ENCODE data around the gene BTF3L4.
"Not testable (repeated sequence)": the region's sequence is repeated elsewhere in the genome, so short reads cannot be mapped to it uniquely, and the experiment has no call there.

The BTF3L4 gene

GRCh38 chr1:52063192-52063591, 7.1 kb downstream of the BTF3L4 start:
- Histone ChIP-seq H3K9me3 (ENCODE audit: control insufficient read depth, insufficient read depth, low read length) (no peaks in the 10 kb centered on the region), H3K4me1 (ENCODE audit: insufficient read depth, low read length) (0 out of 2 replicates have a peak, but pooled peaks cover 1% of the 10 kb centered on the region), H3K9ac (ENCODE audit: low read depth, low read length) (no peak overlapping the region), H3K36me3 (ENCODE audit: insufficient read depth, low read length) (peaks cover 19% of the 10 kb centered on the region)

GRCh38 chr1:52070704-52071103, 14.6 kb downstream of the BTF3L4 start:
- Histone ChIP-seq H3K36me3 (ENCODE audit: insufficient read depth, low read length) (peaks cover 10% of the 10 kb centered on the region), H3K9ac (ENCODE audit: low read depth, low read length) (no peak overlapping the region), H3K9me3 (ENCODE audit: control insufficient read depth, insufficient read depth, low read length) (no peaks in the 10 kb centered on the region), H3K4me1 (ENCODE audit: insufficient read depth, low read length) (no peaks in the 10 kb centered on the region)

GRCh38 chr1:52072291-52072690, 16.2 kb downstream of the BTF3L4 start:
- H3K36me3 ChIP-seq (ENCODE audit: insufficient read depth, low read length), result peaks cover 10% of the 10 kb centered on the region
- no peaks in the 10 kb centered on the region for H3K9me3 ChIP-seq (ENCODE audit: control insufficient read depth, insufficient read depth, low read length)
- H3K9ac ChIP-seq (ENCODE audit: low read depth, low read length), result no peak overlapping the region
- H3K4me1 ChIP-seq (ENCODE audit: insufficient read depth, low read length), result no peaks in the 10 kb centered on the region

GRCh38 chr1:52077277-52077676, 21.2 kb downstream of the BTF3L4 start:
- H3K36me3 ChIP-seq (ENCODE audit: insufficient read depth, low read length); H3K4me1 ChIP-seq (ENCODE audit: insufficient read depth, low read length); H3K9me3 ChIP-seq (ENCODE audit: control insufficient read depth, insufficient read depth, low read length); H3K9ac ChIP-seq (ENCODE audit: low read depth, low read length): not testable (repeated sequence)

GRCh38 chr1:52080014-52080415, 23.9 kb downstream of the BTF3L4 start:
- Histone ChIP-seq H3K9me3 (ENCODE audit: control insufficient read depth, insufficient read depth, low read length) (no peaks in the 10 kb centered on the region), H3K36me3 (ENCODE audit: insufficient read depth, low read length) (no peaks in the 10 kb centered on the region; the same call in 1 of the 2 replicates), H3K9ac (ENCODE audit: low read depth, low read length) (no peak overlapping the region), H3K4me1 (ENCODE audit: insufficient read depth, low read length) (no peaks in the 10 kb centered on the region)

- H3K9me3 ChIP-seq (ENCODE audit: control insufficient read depth, insufficient read depth, low read length); H3K4me1 ChIP-seq (ENCODE audit: insufficient read depth, low read length); H3K9ac ChIP-seq (ENCODE audit: low read depth, low read length): not testable (repeated sequence)
- H3K36me3 ChIP-seq (ENCODE audit: insufficient read depth, low read length), result peaks cover 14% of the 10 kb centered on the region
Measured at GRCh38 chr1:52087892-52088291, 31.8 kb downstream of the BTF3L4 start.

- H3K9ac ChIP-seq (ENCODE audit: low read depth, low read length); H3K36me3 ChIP-seq (ENCODE audit: insufficient read depth, low read length); H3K9me3 ChIP-seq (ENCODE audit: control insufficient read depth, insufficient read depth, low read length); H3K4me1 ChIP-seq (ENCODE audit: insufficient read depth, low read length): not testable (repeated sequence)
Measured at GRCh38 chr1:52094300-52094699, 38.2 kb downstream of the BTF3L4 start.

- Histone ChIP-seq H3K4me1 (ENCODE audit: insufficient read depth, low read length) (no peaks in the 10 kb centered on the region), H3K9me3 (ENCODE audit: control insufficient read depth, insufficient read depth, low read length) (no peaks in the 10 kb centered on the region), H3K9ac (ENCODE audit: low read depth, low read length) (no peak overlapping the region), H3K36me3 (ENCODE audit: insufficient read depth, low read length) (no peaks in the 10 kb centered on the region)
Measured at GRCh38 chr1:52096216-52096615, 40.1 kb downstream of the BTF3L4 start.

GRCh38 chr1:52098139-52098871, 42.2 kb downstream of the BTF3L4 start:
- H3K9ac ChIP-seq (ENCODE audit: low read depth, low read length), result no peak overlapping the region
- peaks cover 4% of the 10 kb centered on the region; the same call in 1 of the 2 replicates for H3K4me1 ChIP-seq (ENCODE audit: insufficient read depth, low read length)
- H3K36me3 ChIP-seq (ENCODE audit: insufficient read depth, low read length), result no peaks in the 10 kb centered on the region
- no peaks in the 10 kb centered on the region for H3K9me3 ChIP-seq (ENCODE audit: control insufficient read depth, insufficient read depth, low read length)

- Histone ChIP-seq H3K9ac (ENCODE audit: low read depth, low read length) (no peak overlapping the region), H3K4me1 (ENCODE audit: insufficient read depth, low read length) (peaks cover 4% of the 10 kb centered on the region; the same call in 1 of the 2 replicates), H3K36me3 (ENCODE audit: insufficient read depth, low read length) (no peaks in the 10 kb centered on the region), H3K9me3 (ENCODE audit: control insufficient read depth, insufficient read depth, low read length) (no peaks in the 10 kb centered on the region)
Measured at GRCh38 chr1:52102336-52103013, 46.4 kb downstream of the BTF3L4 start.

- H3K4me1 ChIP-seq (ENCODE audit: insufficient read depth, low read length), result no peaks in the 10 kb centered on the region
- H3K9ac ChIP-seq (ENCODE audit: low read depth, low read length), result no peak overlapping the region
- H3K9me3 ChIP-seq (ENCODE audit: control insufficient read depth, insufficient read depth, low read length), result no peaks in the 10 kb centered on the region
- H3K36me3 ChIP-seq (ENCODE audit: insufficient read depth, low read length), result no peaks in the 10 kb centered on the region
Measured at GRCh38 chr1:52111492-52111891, 55.4 kb downstream of the BTF3L4 start.

- no peak overlapping the region for H3K9ac ChIP-seq (ENCODE audit: low read depth, low read length)
Measured at GRCh38 chr1:52112489-52112888, 56.4 kb downstream of the BTF3L4 start.

GRCh38 chr1:52119301-52120079, 63.4 kb downstream of the BTF3L4 start:
- Histone ChIP-seq H3K9me3 (ENCODE audit: control insufficient read depth, insufficient read depth, low read length) (no peaks in the 10 kb centered on the region), H3K36me3 (ENCODE audit: insufficient read depth, low read length) (no peaks in the 10 kb centered on the region), H3K4me1 (ENCODE audit: insufficient read depth, low read length) (peaks cover 10% of the 10 kb centered on the region; the same call in 1 of the 2 replicates), H3K9ac (ENCODE audit: low read depth, low read length) (no peak overlapping the region)

More at GRCh38 chr1:52112489-52112888, 56.4 kb downstream of the BTF3L4 start:
- Histone ChIP-seq H3K36me3 (ENCODE audit: insufficient read depth, low read length) (no peaks in the 10 kb centered on the region), H3K9me3 (ENCODE audit: control insufficient read depth, insufficient read depth, low read length) (no peaks in the 10 kb centered on the region), H3K4me1 (ENCODE audit: insufficient read depth, low read length) (no peaks in the 10 kb centered on the region)

- H3K4me1 ChIP-seq (ENCODE audit: insufficient read depth, low read length), result peaks cover 10% of the 10 kb centered on the region; the same call in 1 of the 2 replicates
- H3K36me3 ChIP-seq (ENCODE audit: insufficient read depth, low read length), result no peaks in the 10 kb centered on the region
- H3K9ac ChIP-seq (ENCODE audit: low read depth, low read length), result no peak overlapping the region
- H3K9me3 ChIP-seq (ENCODE audit: control insufficient read depth, insufficient read depth, low read length), result no peaks in the 10 kb centered on the region
Measured at GRCh38 chr1:52122384-52122783, 66.3 kb downstream of the BTF3L4 start.

Measured in ES-I3 (cell line).